Measurements from ENCODE around the gene TRPV3. TPM values are rescaled to one million over a fixed set of nuclear protein-coding genes. Genes with fewer than 3 reads are reported as not detected.

TRPV3 gene
- total RNA-seq, 3 donors from 2014 or later (not counting 1 experiment from before 2014, with no cell fraction given), result 5.6 to 10.3 (median 7.6) TPM

DNA sequence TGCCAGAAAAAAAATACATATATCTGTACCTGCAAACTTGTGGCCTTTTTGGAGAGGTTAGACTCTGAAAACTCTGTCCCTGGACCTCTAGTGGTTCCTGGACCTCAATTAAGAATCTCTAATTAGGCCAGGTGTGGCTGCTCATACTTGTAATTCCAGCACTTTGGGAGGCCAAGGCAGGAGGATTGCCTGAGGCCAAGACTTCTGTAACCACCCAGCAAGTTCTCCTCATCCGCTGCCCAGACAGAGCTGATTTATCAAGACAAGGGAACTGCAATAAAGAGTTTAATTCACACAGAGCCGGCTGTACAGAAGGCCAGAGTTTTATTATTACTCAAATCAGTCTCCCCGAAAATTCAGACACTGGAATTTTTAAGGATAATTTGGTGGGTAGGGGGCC lies 77.6 kb downstream of the TRPV3 start:
- TF ChIP-seq, protein P1, sequence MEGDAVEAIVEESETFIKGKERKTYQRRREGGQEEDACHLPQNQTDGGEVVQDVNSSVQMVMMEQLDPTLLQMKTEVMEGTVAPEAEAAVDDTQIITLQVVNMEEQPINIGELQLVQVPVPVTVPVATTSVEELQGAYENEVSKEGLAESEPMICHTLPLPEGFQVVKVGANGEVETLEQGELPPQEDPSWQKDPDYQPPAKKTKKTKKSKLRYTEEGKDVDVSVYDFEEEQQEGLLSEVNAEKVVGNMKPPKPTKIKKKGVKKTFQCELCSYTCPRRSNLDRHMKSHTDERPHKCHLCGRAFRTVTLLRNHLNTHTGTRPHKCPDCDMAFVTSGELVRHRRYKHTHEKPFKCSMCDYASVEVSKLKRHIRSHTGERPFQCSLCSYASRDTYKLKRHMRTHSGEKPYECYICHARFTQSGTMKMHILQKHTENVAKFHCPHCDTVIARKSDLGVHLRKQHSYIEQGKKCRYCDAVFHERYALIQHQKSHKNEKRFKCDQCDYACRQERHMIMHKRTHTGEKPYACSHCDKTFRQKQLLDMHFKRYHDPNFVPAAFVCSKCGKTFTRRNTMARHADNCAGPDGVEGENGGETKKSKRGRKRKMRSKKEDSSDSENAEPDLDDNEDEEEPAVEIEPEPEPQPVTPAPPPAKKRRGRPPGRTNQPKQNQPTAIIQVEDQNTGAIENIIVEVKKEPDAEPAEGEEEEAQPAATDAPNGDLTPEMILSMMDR (IDR thresholded peaks at IDR 0.05), result no peak
- Histone ChIP-seq H3K9me3 (ENCODE audit: control insufficient read depth, insufficient read depth, low read length) (no peaks in the 10 kb centered on the region), H3K27ac (ENCODE audit: low read length) (no peak overlapping the region), H3K4me1 (ENCODE audit: control insufficient read depth, insufficient read depth, low read length) (no peaks in the 10 kb centered on the region), H3K36me3 (ENCODE audit: control insufficient read depth, insufficient read depth, low read length) (no peaks in the 10 kb centered on the region), H3K4me3 (ENCODE audit: low read length) (no peak overlapping the region), H3K27me3 (ENCODE audit: control insufficient read depth, insufficient read depth, low read length) (no peaks in the 10 kb centered on the region)
- 95% methylated on average over 3 of the region's 3 CpGs for WGBS (ENCODE audit: insufficient coverage)
- Mint-ChIP-seq H3K27ac (no peak overlapping the region), H3K27me3 (ENCODE audit: low read depth in 2 of 2) (peaks cover 0 to 17% of the 10 kb centered on the region in 2 donors), H3K4me3 (no peak overlapping the region), H3K9me3 (no peaks in the 10 kb centered on the region), H3K4me1 (peaks cover 5 to 7% of the 10 kb centered on the region in 2 donors), H3K36me3 (no peaks in the 10 kb centered on the region)
- intact Hi-C loops (cut with micrococcal nuclease), result no loop called here
- DNase-seq (no peak), ATAC-seq (no peak)

GRCh38 chr17:3475812-3476610 lies 81.6 kb downstream of the TRPV3 start, which contains the start of gene ASPA:
ASPA (plus strand) TSS chr17:3475997; CDS start chr17:3476160, 163 bp downstream.
- H3K4me1 ChIP-seq (ENCODE audit: control insufficient read depth, insufficient read depth, low read length), result no peaks in the 10 kb centered on the region
- intact Hi-C loops (cut with micrococcal nuclease), result no loop called here
- no peaks in the 10 kb centered on the region for H3K9me3 Mint-ChIP-seq
- H3K36me3 Mint-ChIP-seq, result no peaks in the 10 kb centered on the region
- no peak within 1 kb of the TSS for H3K27ac Mint-ChIP-seq
- peaks cover 5 to 7% of the 10 kb centered on the region in 2 donors for H3K4me1 Mint-ChIP-seq
- no peak within 1 kb of the TSS for H3K27ac ChIP-seq (ENCODE audit: low read length)
- DNase-seq (no peak), ATAC-seq (peak in 1 of 3 donors; percentile 18)
- no peak within 1 kb of the TSS for H3K4me3 ChIP-seq (ENCODE audit: low read length)
- H3K36me3 ChIP-seq (ENCODE audit: control insufficient read depth, insufficient read depth, low read length), result no peaks in the 10 kb centered on the region
- no peaks in the 10 kb centered on the region for H3K27me3 ChIP-seq (ENCODE audit: control insufficient read depth, insufficient read depth, low read length)
- no peaks in the 10 kb centered on the region for H3K9me3 ChIP-seq (ENCODE audit: control insufficient read depth, insufficient read depth, low read length)
- H3K27me3 Mint-ChIP-seq (ENCODE audit: low read depth in 2 of 2), result peaks cover 0 to 10% of the 10 kb centered on the region in 2 donors
- WGBS (ENCODE audit: insufficient coverage), result 56% methylated on average over 6 of the region's 7 CpGs
- TF ChIP-seq, protein P1 (IDR thresholded peaks at IDR 0.05), result no peak
- peak within 1 kb of the TSS; percentile 18 for H3K4me3 Mint-ChIP-seq

GRCh38 chr17:3475251-3475685 lies 82.3 kb downstream of the TRPV3 start:
- 79% methylated on average over 4 of the region's 4 CpGs for WGBS (ENCODE audit: insufficient coverage)
- no peak overlapping the region for H3K27ac Mint-ChIP-seq
- Histone ChIP-seq H3K27ac (ENCODE audit: low read length) (no peak overlapping the region), H3K4me1 (ENCODE audit: control insufficient read depth, insufficient read depth, low read length) (no peaks in the 10 kb centered on the region), H3K27me3 (ENCODE audit: control insufficient read depth, insufficient read depth, low read length) (no peaks in the 10 kb centered on the region), H3K9me3 (ENCODE audit: control insufficient read depth, insufficient read depth, low read length) (no peaks in the 10 kb centered on the region), H3K4me3 (ENCODE audit: low read length) (no peak overlapping the region), H3K36me3 (ENCODE audit: control insufficient read depth, insufficient read depth, low read length) (no peaks in the 10 kb centered on the region)
- no peaks in the 10 kb centered on the region for H3K36me3 Mint-ChIP-seq
- H3K27me3 Mint-ChIP-seq (ENCODE audit: low read depth in 2 of 2), result peaks cover 0 to 10% of the 10 kb centered on the region in 2 donors
- H3K9me3 Mint-ChIP-seq, result no peaks in the 10 kb centered on the region
- peaks cover 5 to 7% of the 10 kb centered on the region in 2 donors for H3K4me1 Mint-ChIP-seq
- TF ChIP-seq, protein P1 (IDR thresholded peaks at IDR 0.05), result no peak
- intact Hi-C loops (cut with micrococcal nuclease), result no loop called here
- DNase-seq (no peak), ATAC-seq (no peak)
- no peak overlapping the region for H3K4me3 Mint-ChIP-seq

Data from natural killer cell (primary cell).